ENCODE data around the gene PLAC1.

PLAC1 gene

DNA sequence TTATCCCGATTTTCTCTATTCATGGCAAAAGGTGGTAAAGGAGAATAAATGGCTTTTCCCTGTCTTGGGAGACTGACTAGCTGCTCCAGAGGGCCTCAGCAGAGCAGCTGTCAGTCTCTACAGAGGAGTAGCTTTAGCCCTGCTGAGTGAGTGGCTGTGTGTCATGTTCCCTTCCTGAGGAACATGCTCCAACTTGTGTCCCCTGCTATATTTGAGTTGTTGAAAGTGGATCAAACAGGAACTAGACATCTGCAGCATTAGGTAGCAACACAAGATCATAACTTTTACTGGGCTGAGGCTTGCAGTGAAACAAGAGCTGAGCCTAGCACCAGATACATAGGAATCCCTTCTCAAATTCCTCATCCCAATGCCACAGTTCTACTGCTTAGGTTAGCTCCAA lies 26.7 kb upstream of the PLAC1 start:
- TF ChIP-seq, protein P1, sequence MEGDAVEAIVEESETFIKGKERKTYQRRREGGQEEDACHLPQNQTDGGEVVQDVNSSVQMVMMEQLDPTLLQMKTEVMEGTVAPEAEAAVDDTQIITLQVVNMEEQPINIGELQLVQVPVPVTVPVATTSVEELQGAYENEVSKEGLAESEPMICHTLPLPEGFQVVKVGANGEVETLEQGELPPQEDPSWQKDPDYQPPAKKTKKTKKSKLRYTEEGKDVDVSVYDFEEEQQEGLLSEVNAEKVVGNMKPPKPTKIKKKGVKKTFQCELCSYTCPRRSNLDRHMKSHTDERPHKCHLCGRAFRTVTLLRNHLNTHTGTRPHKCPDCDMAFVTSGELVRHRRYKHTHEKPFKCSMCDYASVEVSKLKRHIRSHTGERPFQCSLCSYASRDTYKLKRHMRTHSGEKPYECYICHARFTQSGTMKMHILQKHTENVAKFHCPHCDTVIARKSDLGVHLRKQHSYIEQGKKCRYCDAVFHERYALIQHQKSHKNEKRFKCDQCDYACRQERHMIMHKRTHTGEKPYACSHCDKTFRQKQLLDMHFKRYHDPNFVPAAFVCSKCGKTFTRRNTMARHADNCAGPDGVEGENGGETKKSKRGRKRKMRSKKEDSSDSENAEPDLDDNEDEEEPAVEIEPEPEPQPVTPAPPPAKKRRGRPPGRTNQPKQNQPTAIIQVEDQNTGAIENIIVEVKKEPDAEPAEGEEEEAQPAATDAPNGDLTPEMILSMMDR (IDR thresholded peaks at IDR 0.05; ENCODE audit: low read depth, low read length): no peak
- Histone ChIP-seq H3K9me3 (no peaks in the 10 kb centered on the region), H3K4me1 (no peaks in the 10 kb centered on the region), H3K4me3 (ENCODE audit: low read depth, low read length) (no peak overlapping the region), H3K27me3 (no peaks in the 10 kb centered on the region), H3K36me3 (no peaks in the 10 kb centered on the region)
- DNase-seq: no peak

DNA sequence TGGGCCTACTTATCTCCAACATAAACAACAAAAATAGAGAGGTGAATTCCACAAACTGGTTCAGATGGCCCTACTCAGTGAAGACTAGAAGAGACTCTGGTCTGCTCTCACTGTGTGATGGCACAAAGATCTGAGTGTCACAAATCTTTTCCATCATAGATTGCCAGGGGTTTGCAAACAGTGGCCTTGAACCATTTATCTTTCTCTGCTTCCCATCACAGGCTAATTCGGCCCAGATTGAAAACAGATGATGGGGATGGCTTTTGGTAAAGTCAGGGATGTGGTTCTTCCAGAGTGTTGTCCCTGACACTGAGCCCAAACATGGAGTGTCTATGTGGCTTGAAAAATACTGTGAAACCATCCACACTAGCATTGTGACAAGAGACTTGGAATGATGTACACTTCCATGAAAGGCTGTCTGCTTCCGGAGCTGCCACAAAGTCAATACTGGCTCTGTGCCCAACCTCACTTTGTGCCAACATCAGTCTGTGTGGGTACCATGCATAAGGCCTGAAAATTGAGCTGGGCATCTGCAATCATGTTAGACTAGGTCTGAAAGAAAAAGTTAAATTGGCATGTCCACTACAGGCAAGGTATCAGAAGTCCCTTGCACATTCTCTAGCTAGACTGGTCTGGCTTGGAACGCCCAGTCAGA lies 25.2 kb upstream of the PLAC1 start:
- Histone ChIP-seq H3K4me1 (no peaks in the 10 kb centered on the region), H3K4me3 (ENCODE audit: low read depth, low read length) (no peak overlapping the region), H3K27me3 (no peaks in the 10 kb centered on the region), H3K36me3 (no peaks in the 10 kb centered on the region), H3K9me3 (no peaks in the 10 kb centered on the region)
- no peak for DNase-seq
- TF ChIP-seq, protein P1 (IDR thresholded peaks at IDR 0.05; ENCODE audit: low read depth, low read length): no peak

DNA sequence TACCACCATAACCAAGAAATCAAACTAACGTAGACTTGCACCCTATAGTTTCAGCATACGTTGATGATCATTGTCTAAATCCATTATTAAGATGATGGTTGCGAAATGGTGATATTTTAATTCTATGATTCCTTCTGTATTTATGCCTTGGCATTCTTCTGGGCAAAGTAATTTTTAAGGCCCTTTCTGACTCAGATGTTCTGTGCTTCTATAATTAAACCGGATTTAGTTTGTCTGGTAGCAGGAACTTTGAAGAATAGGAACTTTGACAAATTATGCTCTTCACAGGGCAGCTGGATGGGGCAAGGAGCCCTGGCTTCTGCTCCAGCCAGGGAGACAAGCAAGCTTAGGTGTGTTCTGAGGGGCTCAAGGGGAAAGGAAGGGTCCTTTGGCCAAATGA lies 23.8 kb upstream of the PLAC1 start:
- Histone ChIP-seq H3K9me3 (no peaks in the 10 kb centered on the region), H3K4me1 (no peaks in the 10 kb centered on the region), H3K4me3 (ENCODE audit: low read depth, low read length) (no peak overlapping the region), H3K27me3 (no peaks in the 10 kb centered on the region), H3K36me3 (no peaks in the 10 kb centered on the region)
- TF ChIP-seq, protein P1 (IDR thresholded peaks at IDR 0.05; ENCODE audit: low read depth, low read length): no peak
- no peak for DNase-seq

DNA sequence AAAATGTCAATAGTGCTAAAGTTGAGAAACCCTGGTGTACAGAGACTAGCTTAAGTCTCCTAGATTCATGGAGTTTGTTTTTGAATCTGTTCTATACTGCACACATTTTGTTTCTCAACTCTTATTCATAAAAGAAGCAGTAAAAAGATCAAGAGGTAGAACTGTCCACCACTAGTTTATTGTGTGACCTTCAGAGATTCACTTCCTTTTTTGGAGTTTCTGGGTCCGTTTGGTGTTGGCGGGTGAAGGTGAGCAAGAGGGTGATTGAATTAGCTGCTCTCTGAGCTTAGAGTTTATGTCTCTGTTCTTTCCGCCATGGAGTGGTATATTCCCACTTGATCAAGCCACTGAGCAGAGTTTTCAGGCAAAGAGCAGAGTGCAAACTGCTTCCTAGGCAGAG lies 21.4 kb upstream of the PLAC1 start:
- H3K4me1 ChIP-seq: no peaks in the 10 kb centered on the region
- TF ChIP-seq, protein P1 (IDR thresholded peaks at IDR 0.05; ENCODE audit: low read depth, low read length): no peak
- no peak overlapping the region for H3K4me3 ChIP-seq (ENCODE audit: low read depth, low read length)
- H3K9me3 ChIP-seq: no peaks in the 10 kb centered on the region
- H3K27me3 ChIP-seq: no peaks in the 10 kb centered on the region
- H3K36me3 ChIP-seq: no peaks in the 10 kb centered on the region
- DNase-seq: no peak

DNA sequence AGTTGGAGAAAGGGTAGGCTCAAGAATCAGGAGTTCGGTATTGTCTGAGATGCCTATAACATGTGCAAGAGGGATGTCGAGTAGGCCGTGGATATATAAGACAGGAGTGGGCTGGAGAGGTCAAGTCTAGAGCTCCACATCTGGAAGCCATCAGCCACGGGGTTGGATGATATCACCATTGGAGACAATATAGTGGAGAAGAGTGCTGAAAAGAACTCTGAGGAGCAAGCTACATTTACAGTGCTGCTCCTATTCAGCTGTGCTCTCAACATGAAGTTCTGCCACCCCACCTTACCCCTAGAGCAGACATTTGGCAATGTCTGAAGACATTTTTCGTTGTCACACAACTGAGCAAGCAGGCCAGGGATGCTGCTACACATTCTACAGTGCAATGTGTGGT lies 20.9 kb upstream of the PLAC1 start:
- Histone ChIP-seq H3K4me3 (ENCODE audit: low read depth, low read length) (no peak overlapping the region), H3K36me3 (no peaks in the 10 kb centered on the region), H3K9me3 (no peaks in the 10 kb centered on the region), H3K27me3 (no peaks in the 10 kb centered on the region), H3K4me1 (no peaks in the 10 kb centered on the region)
- TF ChIP-seq, protein P1 (IDR thresholded peaks at IDR 0.05; ENCODE audit: low read depth, low read length): no peak
- no peak for DNase-seq

DNA sequence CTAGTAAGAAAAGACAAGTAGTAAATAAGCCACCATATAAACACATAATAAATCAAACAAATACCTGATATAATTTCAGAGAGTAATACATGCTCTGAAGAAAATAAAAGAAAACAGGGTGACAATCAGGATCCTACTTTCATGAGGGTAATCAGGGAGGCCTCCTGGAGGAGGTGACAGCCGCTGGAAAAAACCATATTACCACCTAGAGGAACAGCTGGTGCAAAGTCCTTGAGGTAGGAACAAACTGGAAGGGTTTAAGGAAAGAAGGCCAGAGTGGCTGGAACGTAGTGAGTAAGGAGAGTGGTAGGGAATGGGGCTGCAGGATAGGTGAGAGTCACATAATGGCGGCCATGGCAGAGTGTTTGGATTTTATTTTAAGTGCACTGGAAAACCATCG lies 19.1 kb upstream of the PLAC1 start:
- H3K36me3 ChIP-seq: no peaks in the 10 kb centered on the region
- H3K4me3 ChIP-seq (ENCODE audit: low read depth, low read length): no peak overlapping the region
- TF ChIP-seq, protein P1 (IDR thresholded peaks at IDR 0.05; ENCODE audit: low read depth, low read length): no peak
- no peaks in the 10 kb centered on the region for H3K4me1 ChIP-seq
- no peak for DNase-seq
- no peaks in the 10 kb centered on the region for H3K9me3 ChIP-seq
- H3K27me3 ChIP-seq: no peaks in the 10 kb centered on the region
